DOHH2 (cell line): ENCODE measurements around the gene GALNT12.

ENCODE experiments used
- H3F3A ChIP-seq: fragments of 200-600 bp; sonication (generic), shearing (Covaris generic); 2 replicates; pipeline ENCODE4 v1.6.0; 2016; ENCODE audit warnings: antibody characterized with exemption, mild to moderate bottlenecking; ENCODE audit not compliant: control insufficient read depth, insufficient read depth
- H3K27ac ChIP-seq: fragments of 200-600 bp; sonication (generic); 2 replicates; pipeline ENCODE4 v1.5.1; 2014; ENCODE audit warnings: low read depth, mild to moderate bottlenecking, low read length, moderate library complexity
- H3K27me3 ChIP-seq: fragments of 200-600 bp; sonication (generic); 2 replicates; pipeline ENCODE4 v1.6.1; 2014; ENCODE audit warnings: mild to moderate bottlenecking, low read length, mixed read lengths; ENCODE audit not compliant: control insufficient read depth
- H3K36me3 ChIP-seq: fragments of 200-600 bp; sonication (generic); 2 replicates; pipeline ENCODE4 v1.6.1; 2014; ENCODE audit warnings: mild to moderate bottlenecking, low read length, moderate library complexity, mixed read lengths; ENCODE audit not compliant: control insufficient read depth
- H3K4me1 ChIP-seq: fragments of 200-600 bp; sonication (generic); 2 replicates; pipeline ENCODE4 v1.6.1; 2014; ENCODE audit warnings: mild to moderate bottlenecking, low read length, mixed read lengths; ENCODE audit not compliant: control insufficient read depth
- H3K4me2 ChIP-seq: fragments of 200-600 bp; sonication (generic); 2 replicates; pipeline ENCODE4 v1.6.0; 2014; ENCODE audit warnings: mild to moderate bottlenecking, low read length, moderate library complexity
- H3K4me3 ChIP-seq: fragments of 200-600 bp; sonication (generic); 2 replicates; pipeline ENCODE4 v1.5.1; 2014; ENCODE audit warnings: mild to moderate bottlenecking, low read length, mixed read lengths
- H3K79me2 ChIP-seq: fragments of 200-600 bp; sonication (generic); 2 replicates; pipeline ENCODE4 v1.6.1; 2014; ENCODE audit warnings: mild to moderate bottlenecking, low read length, mixed read lengths; ENCODE audit not compliant: control insufficient read depth
- H3K9me2 ChIP-seq: fragments of 200-600 bp; sonication (generic); replicated peaks from 2 replicates; pipeline ENCODE4 v1.6.1; 2014; ENCODE audit warnings: mild to moderate bottlenecking, low read length, mixed read lengths; ENCODE audit not compliant: control insufficient read depth
- H3K9me3 ChIP-seq: fragments of 200-600 bp; sonication (generic); 2 replicates; pipeline ENCODE4 v1.6.1; 2014; ENCODE audit warnings: antibody characterized with exemption, low read length, mixed read lengths; ENCODE audit not compliant: control insufficient read depth, insufficient read depth
- H4K20me1 ChIP-seq: fragments of 200-600 bp; sonication (generic); 2 replicates; pipeline ENCODE4 v1.6.0; 2014; ENCODE audit warnings: low read depth, mild to moderate bottlenecking, antibody characterized with exemption, low read length, moderate library complexity; ENCODE audit not compliant: control insufficient read depth, insufficient read depth
- EZH2phosphoT487 ChIP-seq: fragments of 200-600 bp; sonication (generic); IDR thresholded peaks from 2 replicates; pipeline ENCODE4 v1.6.1; 2017; ENCODE audit warnings: borderline replicate concordance, mild to moderate bottlenecking, antibody characterized with exemption, low read length, moderate library complexity, mixed read lengths
- TF ChIP-seq, protein P1 (sequence below): fragments of 200-600 bp; sonication (generic); IDR thresholded peaks from one replicate; pipeline ENCODE4 v1.5.1; 2014; ENCODE audit warnings: antibody characterized with exemption, mild to moderate bottlenecking, low read depth, low read length; ENCODE audit not compliant: poor library complexity, severe bottlenecking

The GALNT12 gene

DNA sequence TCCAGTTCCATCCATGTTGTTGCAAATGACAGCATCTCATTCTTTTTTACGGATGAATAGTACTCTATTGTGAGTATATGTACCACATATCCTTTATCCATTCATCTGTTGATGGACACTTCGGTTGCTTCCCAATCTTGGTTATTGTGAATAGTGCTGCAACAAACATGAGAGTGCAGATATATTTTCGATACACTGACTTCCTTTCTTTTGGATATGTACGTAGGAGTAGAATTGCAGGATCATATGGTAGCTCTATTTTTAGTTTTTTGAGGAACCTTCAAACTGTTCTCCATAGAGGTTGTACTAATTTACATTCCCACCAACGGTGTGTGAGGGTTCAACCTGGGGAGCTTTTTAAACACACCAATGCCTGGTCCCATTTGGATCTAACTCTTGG, 22.3 kb downstream of the GALNT12 start:
- Histone ChIP-seq H3K4me2 (no peak overlapping the region), H3F3A (no peaks in the 10 kb centered on the region), H3K36me3 (no peaks in the 10 kb centered on the region), H3K79me2 (no peaks in the 10 kb centered on the region), H3K9me3 (no peaks in the 10 kb centered on the region), H3K4me3 (no peak overlapping the region), H4K20me1 (no peaks in the 10 kb centered on the region), H3K27ac (no peak overlapping the region), H3K27me3 (no peaks in the 10 kb centered on the region), H3K4me1 (no peaks in the 10 kb centered on the region), H3K9me2 (no peaks in the 10 kb centered on the region)
- TF ChIP-seq EZH2phosphoT487 = no peak
- TF ChIP-seq, protein P1, sequence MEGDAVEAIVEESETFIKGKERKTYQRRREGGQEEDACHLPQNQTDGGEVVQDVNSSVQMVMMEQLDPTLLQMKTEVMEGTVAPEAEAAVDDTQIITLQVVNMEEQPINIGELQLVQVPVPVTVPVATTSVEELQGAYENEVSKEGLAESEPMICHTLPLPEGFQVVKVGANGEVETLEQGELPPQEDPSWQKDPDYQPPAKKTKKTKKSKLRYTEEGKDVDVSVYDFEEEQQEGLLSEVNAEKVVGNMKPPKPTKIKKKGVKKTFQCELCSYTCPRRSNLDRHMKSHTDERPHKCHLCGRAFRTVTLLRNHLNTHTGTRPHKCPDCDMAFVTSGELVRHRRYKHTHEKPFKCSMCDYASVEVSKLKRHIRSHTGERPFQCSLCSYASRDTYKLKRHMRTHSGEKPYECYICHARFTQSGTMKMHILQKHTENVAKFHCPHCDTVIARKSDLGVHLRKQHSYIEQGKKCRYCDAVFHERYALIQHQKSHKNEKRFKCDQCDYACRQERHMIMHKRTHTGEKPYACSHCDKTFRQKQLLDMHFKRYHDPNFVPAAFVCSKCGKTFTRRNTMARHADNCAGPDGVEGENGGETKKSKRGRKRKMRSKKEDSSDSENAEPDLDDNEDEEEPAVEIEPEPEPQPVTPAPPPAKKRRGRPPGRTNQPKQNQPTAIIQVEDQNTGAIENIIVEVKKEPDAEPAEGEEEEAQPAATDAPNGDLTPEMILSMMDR = no peak

- no peaks in the 10 kb centered on the region for H3K27me3 ChIP-seq
- H3K36me3 ChIP-seq = no peaks in the 10 kb centered on the region
- H3K4me3 ChIP-seq = no peak overlapping the region
- TF ChIP-seq EZH2phosphoT487 = no peak
- TF ChIP-seq, protein P1 = no peak
- no peak overlapping the region for H3K4me2 ChIP-seq
- no peak overlapping the region for H3K27ac ChIP-seq
- H3K9me3 ChIP-seq = no peaks in the 10 kb centered on the region
- H3F3A ChIP-seq = no peaks in the 10 kb centered on the region
- no peaks in the 10 kb centered on the region for H3K79me2 ChIP-seq
- no peaks in the 10 kb centered on the region for H4K20me1 ChIP-seq
- no peaks in the 10 kb centered on the region for H3K9me2 ChIP-seq
- H3K4me1 ChIP-seq = no peaks in the 10 kb centered on the region
These were observed 23.1 kb downstream of the GALNT12 start for GRCh38 chr9:98830554-98830953.

DNA sequence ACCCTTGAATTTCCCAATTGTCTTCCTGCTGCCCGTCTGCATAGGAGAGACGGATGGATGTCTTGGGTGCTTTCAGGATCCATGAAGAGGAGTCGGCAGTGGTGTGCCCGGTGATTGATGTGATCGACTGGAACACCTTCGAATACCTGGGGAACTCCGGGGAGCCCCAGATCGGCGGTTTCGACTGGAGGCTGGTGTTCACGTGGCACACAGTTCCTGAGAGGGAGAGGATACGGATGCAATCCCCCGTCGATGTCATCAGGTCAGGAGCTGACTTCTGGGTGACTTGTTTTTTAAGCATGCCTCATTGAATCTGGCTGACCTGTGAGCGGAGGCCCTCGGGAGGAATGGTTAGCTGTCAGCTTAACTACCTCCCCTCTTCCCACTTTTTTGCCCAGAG, 24.2 kb downstream of the GALNT12 start:
- Histone ChIP-seq H3K9me2 (no peaks in the 10 kb centered on the region), H3K4me3 (no peak overlapping the region), H3K4me2 (no peak overlapping the region), H3K79me2 (no peaks in the 10 kb centered on the region), H4K20me1 (no peaks in the 10 kb centered on the region), H3K4me1 (no peaks in the 10 kb centered on the region), H3F3A (no peaks in the 10 kb centered on the region), H3K9me3 (no peaks in the 10 kb centered on the region), H3K27ac (no peak overlapping the region), H3K36me3 (no peaks in the 10 kb centered on the region), H3K27me3 (no peaks in the 10 kb centered on the region)
- no peak for TF ChIP-seq EZH2phosphoT487
- TF ChIP-seq, protein P1 = no peak

DNA sequence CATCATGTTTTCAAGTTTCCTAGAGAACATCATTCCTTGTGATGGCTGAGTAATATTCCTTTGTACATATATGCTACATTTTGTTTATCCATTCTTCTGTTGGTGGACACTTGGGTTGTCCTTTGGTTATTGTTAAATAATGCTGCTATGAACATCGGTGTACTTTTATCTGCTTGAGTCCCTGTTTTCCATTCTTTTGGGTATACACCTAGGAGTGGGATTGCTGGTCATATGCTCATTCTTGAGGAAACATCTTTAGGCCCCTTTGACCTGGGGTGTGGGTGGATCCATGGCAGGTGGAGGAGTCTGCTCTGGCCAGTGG, 25.3 kb downstream of the GALNT12 start:
- Histone ChIP-seq H3K9me2 (no peaks in the 10 kb centered on the region), H3K4me1 (no peaks in the 10 kb centered on the region), H3K9me3 (no peaks in the 10 kb centered on the region), H3K4me2 (no peak overlapping the region), H3K79me2 (no peaks in the 10 kb centered on the region), H4K20me1 (no peaks in the 10 kb centered on the region), H3K27ac (no peak overlapping the region), H3F3A (no peaks in the 10 kb centered on the region), H3K27me3 (no peaks in the 10 kb centered on the region), H3K4me3 (no peak overlapping the region), H3K36me3 (no peaks in the 10 kb centered on the region)
- TF ChIP-seq, protein P1 = no peak
- no peak for TF ChIP-seq EZH2phosphoT487
